Measurements from ENCODE around the gene SDK1. TPM values are rescaled to one million over a fixed set of nuclear protein-coding genes. Genes with fewer than 3 reads are reported as not detected.

The SDK1 gene
- total RNA-seq: under 1 TPM in 2 of 3 donors, not detected in 1; 0.05 to 0.11 TPM
- total RNA-seq (2013): 0.41 TPM

GRCh38 chr7:3300651-3301448 is at the start of gene SDK1:
Gene SDK1, plus strand, starts transcription at chr7:3301252. Its CDS starts 335 bp downstream, at chr7:3301587.
- Histone ChIP-seq H3K4me3 (ENCODE audit: low read length) (peak within 1 kb of the TSS; percentile 18), H3K4me1 (ENCODE audit: control insufficient read depth, insufficient read depth, low read length) (peaks cover 18% of the 10 kb centered on the region), H3K27ac (ENCODE audit: low read length) (no peak within 1 kb of the TSS), H3K9me3 (ENCODE audit: control insufficient read depth, insufficient read depth, low read length) (no peaks in the 10 kb centered on the region), H3K27me3 (ENCODE audit: control insufficient read depth, insufficient read depth, low read length) (peaks cover 29% of the 10 kb centered on the region), H3K36me3 (ENCODE audit: control insufficient read depth, insufficient read depth, low read length) (no peaks in the 10 kb centered on the region)
- no peaks in the 10 kb centered on the region for H3K9me3 Mint-ChIP-seq
- ATAC-seq (peak; percentile 88 to 94 (median 90)), DNase-seq (peak; percentile 92 to 94)
- H3K27me3 Mint-ChIP-seq (ENCODE audit: low read depth in 2 of 2): peaks cover 47 to 64% of the 10 kb centered on the region in 2 donors
- H3K4me1 Mint-ChIP-seq: peaks cover 9 to 19% of the 10 kb centered on the region in 2 donors
- peak within 1 kb of the TSS in 1 of 2 donors; percentile 54 for H3K27ac Mint-ChIP-seq
- intact Hi-C loops (cut with micrococcal nuclease): no loop called here
- peak within 1 kb of the TSS; percentile 42 for H3K4me3 Mint-ChIP-seq
- H3K36me3 Mint-ChIP-seq: peaks cover 7% of the 10 kb centered on the region
- under 1% methylated on average over 119 of the region's 119 CpGs for WGBS (ENCODE audit: insufficient coverage)
- peak; percentile 77 for TF ChIP-seq CTCF (IDR thresholded peaks at IDR 0.05)

GRCh38 chr7:3254718-3255117 is 46.3 kb upstream of the SDK1 start:
- peaks cover 8 to 33% of the 10 kb centered on the region in 2 donors for H3K27me3 Mint-ChIP-seq (ENCODE audit: low read depth in 2 of 2)
- Histone ChIP-seq H3K4me1 (ENCODE audit: control insufficient read depth, insufficient read depth, low read length) (no peaks in the 10 kb centered on the region), H3K9me3 (ENCODE audit: control insufficient read depth, insufficient read depth, low read length) (no peaks in the 10 kb centered on the region), H3K27ac (ENCODE audit: low read length) (no peak overlapping the region), H3K27me3 (ENCODE audit: control insufficient read depth, insufficient read depth, low read length) (no peaks in the 10 kb centered on the region), H3K36me3 (ENCODE audit: control insufficient read depth, insufficient read depth, low read length) (no peaks in the 10 kb centered on the region), H3K4me3 (ENCODE audit: low read length) (no peak overlapping the region)
- H3K4me1 Mint-ChIP-seq: no peaks in the 10 kb centered on the region
- 86% methylated on average over 5 of the region's 6 CpGs for WGBS (ENCODE audit: insufficient coverage)
- H3K27ac Mint-ChIP-seq: no peak overlapping the region
- DNase-seq (no peak), ATAC-seq (no peak)
- no peaks in the 10 kb centered on the region for H3K9me3 Mint-ChIP-seq
- no peak for TF ChIP-seq CTCF (IDR thresholded peaks at IDR 0.05)
- intact Hi-C loops (cut with micrococcal nuclease): no loop called here
- no peaks in the 10 kb centered on the region for H3K36me3 Mint-ChIP-seq
- no peak overlapping the region for H3K4me3 Mint-ChIP-seq

- H3K27ac Mint-ChIP-seq: no peak overlapping the region
- H3K27me3 Mint-ChIP-seq (ENCODE audit: low read depth in 2 of 2): peaks cover 20 to 22% of the 10 kb centered on the region in 2 donors
- no peaks in the 10 kb centered on the region for H3K4me1 ChIP-seq (ENCODE audit: control insufficient read depth, insufficient read depth, low read length)
- no peak for TF ChIP-seq CTCF (IDR thresholded peaks at IDR 0.05)
- no peaks in the 10 kb centered on the region for H3K9me3 ChIP-seq (ENCODE audit: control insufficient read depth, insufficient read depth, low read length)
- no peak overlapping the region for H3K27ac ChIP-seq (ENCODE audit: low read length)
- 73% methylated on average over 17 of the region's 17 CpGs for WGBS (ENCODE audit: insufficient coverage)
- no peaks in the 10 kb centered on the region for H3K9me3 Mint-ChIP-seq
- H3K36me3 ChIP-seq (ENCODE audit: control insufficient read depth, insufficient read depth, low read length): no peaks in the 10 kb centered on the region
- H3K27me3 ChIP-seq (ENCODE audit: control insufficient read depth, insufficient read depth, low read length): no peaks in the 10 kb centered on the region
- no peak for DNase-seq
- intact Hi-C loops (cut with micrococcal nuclease): no loop called here
- no peak overlapping the region for H3K4me3 ChIP-seq (ENCODE audit: low read length)
- peak overlapping the region; percentile 38 for H3K4me3 Mint-ChIP-seq
- H3K36me3 Mint-ChIP-seq: no peaks in the 10 kb centered on the region
- no peaks in the 10 kb centered on the region for H3K4me1 Mint-ChIP-seq
- ATAC-seq: no peak
These were observed 41.2 kb upstream of the SDK1 start for GRCh38 chr7:3259711-3260400.
